Stimulated activated CD8-positive, alpha-beta memory T cell treated with anti-CD3 and anti-CD28 coated beads, Interleukin-12 subunit alpha, Interleukin-12 subunit beta, amount 100 ng/mL, for 1 hour (primary cell): ENCODE measurements around the gene ABCA2.

Source experiments
- DNase-seq: peaks from one replicate; pipeline ENCODE4 v3.0.0-alpha.2; 2020; ENCODE audit warnings: low read depth

The ABCA2 gene

DNA sequence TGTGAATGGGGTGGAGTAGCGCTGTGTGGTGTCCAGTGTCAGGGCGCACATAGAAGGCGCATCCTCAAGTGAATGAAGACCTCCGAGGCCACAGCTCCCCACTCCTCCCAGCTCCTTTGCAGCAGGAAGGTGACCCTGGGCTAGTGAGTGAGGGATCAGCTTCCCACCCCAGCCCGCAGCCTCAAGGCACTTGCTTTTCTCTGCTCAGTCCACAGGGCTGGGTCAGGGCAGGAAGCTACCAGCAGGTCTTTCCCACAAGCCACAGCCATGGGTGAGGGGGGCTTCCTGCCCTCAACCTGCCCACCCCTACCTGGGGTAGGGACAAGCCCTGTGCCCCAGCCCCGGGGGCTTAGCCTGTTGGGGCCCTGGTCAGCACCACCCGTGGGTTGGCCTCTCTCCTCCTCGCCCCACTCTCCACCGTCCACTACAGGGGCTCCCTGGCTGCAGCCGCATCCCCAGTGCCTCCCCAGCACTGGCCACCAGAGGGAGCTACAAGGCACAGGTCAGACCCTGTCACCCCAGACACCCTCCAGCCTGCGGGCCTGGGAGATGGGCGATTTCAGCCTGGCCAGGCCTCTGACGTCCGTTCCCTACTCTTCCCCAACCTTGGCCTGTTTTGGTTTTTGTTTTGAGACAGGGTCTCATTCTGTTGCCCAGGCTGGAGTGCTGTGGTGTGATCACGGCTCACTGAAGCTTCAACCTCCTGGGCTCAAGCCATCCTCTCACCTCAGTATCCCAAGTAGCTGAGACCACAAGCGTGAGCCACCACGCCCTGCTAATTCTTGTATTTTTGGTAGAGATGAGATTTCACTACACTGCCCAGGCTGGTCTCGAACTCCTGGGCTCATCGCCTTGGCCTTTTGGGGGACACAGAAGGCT is 1.3 kb upstream of the ABCA2 start:
- DNase-seq: peak; percentile 50

DNA sequence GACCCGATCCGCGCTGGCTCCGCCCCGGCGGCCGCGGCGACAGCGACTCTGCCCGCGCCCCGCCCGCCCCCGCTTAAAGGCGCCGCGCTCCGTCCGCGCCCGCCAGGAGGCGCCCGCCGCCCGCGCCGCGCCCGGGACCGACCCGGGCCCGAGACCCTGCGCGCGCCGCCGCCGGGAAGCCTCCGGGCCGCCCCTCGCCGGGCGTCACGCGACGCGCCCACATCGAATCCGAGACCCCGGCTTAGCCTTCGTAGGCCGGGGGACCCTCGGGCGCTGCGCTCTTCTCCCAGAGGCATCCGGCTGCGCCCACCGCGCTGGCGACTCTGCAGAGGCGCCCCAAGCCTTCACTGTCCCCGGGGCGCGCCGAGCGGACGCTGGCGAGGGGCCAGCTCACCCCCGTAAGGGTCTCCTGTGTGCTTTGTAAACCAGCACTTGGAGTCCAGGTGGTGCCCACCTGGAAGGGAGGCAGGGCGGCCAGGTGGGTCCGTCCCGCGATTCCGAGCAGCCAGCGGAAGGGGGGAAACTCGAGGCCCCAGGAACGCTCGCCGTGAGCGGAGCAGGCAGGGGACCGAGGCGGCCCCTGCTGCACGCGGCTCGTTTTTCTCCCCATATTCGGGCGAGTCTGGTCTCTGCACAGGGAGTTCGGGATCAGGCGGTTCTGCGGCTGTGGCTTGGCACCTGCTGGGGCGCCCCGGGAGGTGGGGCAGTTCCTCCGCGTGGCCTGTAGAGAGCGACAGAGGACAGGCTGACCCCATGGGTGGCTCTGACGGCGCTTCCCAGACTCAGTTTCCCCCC is 423 bp upstream of the ABCA2 start:
- peak; percentile 43 for DNase-seq

DNA sequence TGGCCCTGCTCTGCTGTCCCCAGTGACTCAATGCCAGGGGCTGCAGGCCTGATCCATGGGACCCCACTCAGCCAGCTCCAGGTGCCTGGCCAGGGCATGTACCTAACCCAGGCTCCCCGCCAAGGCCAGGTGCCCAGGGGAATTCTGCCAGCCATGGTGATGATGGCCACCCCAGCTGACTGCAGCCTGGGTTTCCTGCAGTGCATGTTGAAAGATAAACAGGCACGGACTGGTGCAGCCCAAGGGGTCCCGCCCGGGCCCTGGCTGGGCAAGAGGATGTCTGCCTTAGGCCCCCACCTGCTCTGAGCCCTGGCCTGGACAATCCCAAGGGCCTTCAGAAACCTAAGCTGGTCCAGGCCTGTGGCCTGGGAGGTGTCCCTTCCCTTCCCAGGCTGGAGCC is 1.2 kb downstream of the ABCA2 start:
- DNase-seq: no peak

DNA sequence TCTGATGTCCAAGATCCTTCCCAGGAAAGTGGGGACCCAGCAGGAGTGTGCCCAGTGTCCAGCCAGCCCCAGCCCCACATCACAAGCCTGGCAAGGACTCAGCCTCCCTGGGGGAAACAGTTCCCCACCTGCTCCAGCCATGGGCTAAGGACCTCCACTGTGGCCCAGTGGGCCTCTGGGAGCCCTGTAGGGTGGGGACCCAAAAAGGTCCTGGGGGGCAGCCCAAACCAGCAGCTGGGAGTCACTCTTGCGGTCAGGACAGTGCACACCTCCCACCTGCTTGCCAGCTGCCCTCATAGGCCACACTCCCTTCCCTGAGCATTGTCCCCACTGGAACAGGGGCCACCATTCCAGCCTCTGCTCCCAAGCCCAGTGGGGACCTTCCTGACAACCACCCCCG is 1.7 kb downstream of the ABCA2 start:
- no peak for DNase-seq

GRCh38 chr9:137025517-137025966 is 2.5 kb downstream of the ABCA2 start:
- DNase-seq: no peak

- no peak for DNase-seq
Observed at GRCh38 chr9:137023583-137023991, 4.5 kb downstream of the ABCA2 start.

- no peak for DNase-seq
Observed at GRCh38 chr9:137023157-137023556, 4.9 kb downstream of the ABCA2 start.

DNA sequence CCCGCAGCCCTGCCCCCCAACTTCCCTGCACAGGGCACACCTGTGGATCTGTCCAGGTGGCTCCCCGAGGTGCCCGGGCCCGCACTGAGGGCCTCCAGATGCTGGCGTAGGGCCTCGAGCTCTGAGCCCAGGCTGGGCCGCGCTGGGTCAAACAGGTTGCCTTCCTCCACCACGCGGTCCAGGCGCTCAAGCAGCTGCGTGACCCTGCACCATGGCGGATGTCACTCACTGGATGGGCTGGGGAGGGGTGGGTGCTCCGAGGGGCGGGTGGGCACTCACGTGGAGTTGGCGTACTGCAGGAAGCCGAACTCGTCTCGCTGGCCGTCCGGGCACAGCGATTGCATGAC is 5.4 kb downstream of the ABCA2 start:
- no peak for DNase-seq

- peak; percentile 48 for DNase-seq
Observed at GRCh38 chr9:137021979-137022661, 5.9 kb downstream of the ABCA2 start.

GRCh38 chr9:137021568-137021978 is 6.5 kb downstream of the ABCA2 start:
- no peak for DNase-seq

DNA sequence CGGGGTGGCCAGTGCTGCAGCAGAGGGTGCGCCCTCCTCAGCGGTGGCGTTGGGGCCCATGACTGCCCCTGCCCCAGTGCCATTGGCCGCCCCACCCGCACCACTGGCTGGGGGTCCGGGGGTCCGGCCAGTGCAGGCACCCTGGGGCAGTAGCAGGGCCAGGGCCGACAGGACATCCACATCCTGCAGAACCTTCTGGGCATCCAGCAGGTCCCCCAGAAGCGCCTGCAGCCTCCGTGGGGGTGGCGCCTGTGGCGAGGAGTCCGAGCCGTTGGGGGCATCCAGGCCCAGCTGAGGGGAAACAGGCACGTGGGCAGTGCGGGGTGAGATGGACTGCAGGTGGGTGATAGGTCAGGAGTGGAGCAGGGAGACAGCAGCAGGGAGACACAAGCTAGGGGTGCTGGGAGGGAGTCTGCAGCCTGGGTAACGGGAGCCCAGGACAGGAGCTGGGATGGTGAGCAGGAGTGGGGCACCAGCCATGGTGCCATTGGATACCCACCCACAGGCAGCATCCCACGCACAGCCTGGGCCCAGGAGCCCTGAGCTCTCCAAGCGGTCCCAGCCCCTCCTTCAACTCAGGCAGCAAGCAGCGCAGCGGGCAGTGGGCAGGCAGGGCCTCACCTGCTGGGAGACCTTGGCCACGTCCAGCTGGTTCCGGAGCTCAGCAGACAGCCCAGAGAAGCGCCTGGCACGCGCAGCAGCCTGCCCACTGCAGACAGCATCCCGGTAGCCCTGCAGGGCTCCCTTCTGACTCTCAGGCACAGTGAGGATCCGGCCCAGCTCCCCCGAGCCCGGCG is 7.1 kb downstream of the ABCA2 start:
- no peak for DNase-seq

GRCh38 chr9:137019891-137020683 is 8.0 kb downstream of the ABCA2 start:
- no peak for DNase-seq

DNA sequence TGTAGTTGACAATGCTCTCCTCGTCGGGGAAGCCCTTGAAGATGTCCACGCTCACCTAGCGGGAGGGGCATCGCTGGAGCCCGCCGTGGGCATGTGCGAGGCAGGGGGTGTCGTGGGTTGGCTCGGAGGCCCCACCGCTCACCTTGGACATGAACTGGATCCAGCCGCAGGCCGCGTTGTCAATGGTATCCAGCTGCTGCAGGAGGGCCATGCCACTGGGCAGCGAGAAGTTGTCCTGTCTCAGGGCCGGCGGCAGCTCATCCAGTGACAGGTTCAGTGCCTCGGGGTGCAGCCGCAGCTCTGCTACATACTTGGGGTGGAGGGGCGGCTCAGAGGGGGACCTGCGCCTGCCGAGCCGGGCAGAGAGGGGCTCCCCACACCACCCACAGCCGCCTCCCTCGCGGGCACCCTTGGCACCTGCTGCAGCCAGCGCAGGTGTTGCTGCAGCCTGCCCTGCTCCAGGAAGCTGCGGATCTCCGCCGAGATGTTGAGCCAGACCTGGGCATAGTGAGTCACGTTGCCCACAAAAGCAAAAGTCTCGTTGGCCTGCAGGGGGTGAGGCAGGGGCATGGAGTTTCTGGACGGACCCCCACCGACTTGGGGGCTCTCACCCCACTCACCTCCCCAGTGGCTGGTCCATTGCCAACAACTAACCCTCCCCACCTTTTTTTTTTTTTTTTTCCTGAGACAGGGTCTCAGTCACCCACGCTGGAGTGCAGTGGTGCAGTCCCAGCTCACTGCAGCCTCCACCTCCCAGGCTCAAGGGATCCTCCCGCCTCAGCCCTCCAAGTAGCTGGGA is 9.1 kb downstream of the ABCA2 start:
- no peak for DNase-seq

GRCh38 chr9:137017791-137018497 is 10.1 kb downstream of the ABCA2 start:
- no peak for DNase-seq

DNA sequence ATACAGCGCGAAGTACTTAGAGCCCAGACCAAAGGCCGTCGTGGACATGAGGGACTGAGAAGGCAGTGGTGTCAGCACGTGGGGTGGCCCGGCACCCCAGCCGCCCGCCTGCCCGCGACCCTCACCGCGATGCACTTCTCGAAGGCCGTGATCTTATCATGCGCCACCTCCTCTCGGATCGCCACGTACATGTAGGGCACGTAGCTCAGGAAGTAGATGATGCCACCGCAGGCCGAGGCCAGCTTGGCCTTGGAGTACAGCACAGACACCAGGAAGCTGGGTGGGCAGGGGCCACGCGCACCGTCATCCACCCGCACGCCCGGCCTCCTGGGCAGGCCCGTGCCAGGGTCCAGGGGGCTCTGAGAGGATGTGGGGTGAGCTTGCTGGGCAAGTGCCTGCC is 11.0 kb downstream of the ABCA2 start:
- no peak for DNase-seq

DNA sequence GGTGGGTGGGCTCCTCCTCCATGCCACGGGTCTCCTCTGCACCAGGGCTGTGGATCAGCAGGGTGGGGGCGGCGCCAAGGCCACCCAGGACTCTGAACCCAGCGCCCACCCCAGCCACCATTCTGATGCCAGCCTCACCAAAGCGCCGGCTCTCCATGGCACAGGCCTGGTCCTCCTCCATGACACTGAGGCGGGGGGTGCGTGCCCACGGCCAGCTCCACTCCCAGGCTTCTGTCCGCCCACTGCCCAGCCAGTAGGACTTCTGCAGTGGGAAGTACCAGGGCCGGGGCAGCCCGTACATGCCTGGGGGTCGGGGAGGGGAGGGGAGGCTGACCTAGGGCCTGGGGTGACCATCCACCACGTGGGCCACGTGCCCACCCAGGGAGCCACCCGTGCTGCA is 11.6 kb downstream of the ABCA2 start:
- DNase-seq: no peak

- DNase-seq: no peak
Observed at GRCh38 chr9:137015976-137016375, 12.1 kb downstream of the ABCA2 start.

GRCh38 chr9:137015540-137015930 is 12.5 kb downstream of the ABCA2 start:
- no peak for DNase-seq

GRCh38 chr9:137014776-137015539 is 13.1 kb downstream of the ABCA2 start:
- no peak for DNase-seq
